AG10803 (cell line): Measurements from ENCODE around the gene ARHGAP33.

ENCODE experiments used
- DNase-seq: peaks from one replicate; pipeline ENCODE4 v3.0.0; 2010; ENCODE audit warnings: low read depth
- H3K4me3 ChIP-seq: 2 replicates; pipeline ENCODE4 v1.5.1; 2011; ENCODE audit warnings: mild to moderate bottlenecking, low read length, control low read depth
- CTCF ChIP-seq: conservative IDR thresholded peaks from 2 replicates; pipeline ENCODE4 v1.5.1; 2011; ENCODE audit warnings: mild to moderate bottlenecking, low read length, control low read depth, inconsistent platforms

The ARHGAP33 gene

DNA sequence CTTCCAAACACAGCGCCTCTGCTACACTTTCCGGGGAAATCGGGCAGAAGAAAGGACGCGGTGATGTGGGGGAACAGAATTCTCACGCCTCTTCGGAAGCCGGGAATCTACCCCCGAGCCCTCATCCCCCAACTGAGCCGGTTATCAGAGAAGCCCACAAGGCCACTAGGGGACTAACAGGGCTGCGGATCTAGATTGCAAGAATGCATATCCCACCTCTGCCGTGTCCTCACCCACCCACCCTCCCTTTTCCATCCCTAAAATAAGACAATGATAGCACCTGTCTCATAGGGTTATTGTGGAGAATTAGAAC, 34.2 kb upstream of the ARHGAP33 start:
- H3K4me3 ChIP-seq = peak overlapping the region; percentile 72
- no peak for DNase-seq
- TF ChIP-seq CTCF = no peak

GRCh38 chr19:35742121-35742724, 33.1 kb upstream of the ARHGAP33 start, which contains the start of gene IGFLR1:
Gene IGFLR1, minus strand, starts transcription at chr19:35742452. Its CDS starts 1,272 bp downstream, at chr19:35741180.
- H3K4me3 ChIP-seq = no peak within 1 kb of the TSS
- TF ChIP-seq CTCF = no peak
- DNase-seq = no peak

GRCh38 chr19:35743640-35744429, 31.5 kb upstream of the ARHGAP33 start:
- TF ChIP-seq CTCF = no peak
- DNase-seq = no peak

GRCh38 chr19:35744430-35745327, 30.7 kb upstream of the ARHGAP33 start:
- DNase-seq = peak; percentile 93
- H3K4me3 ChIP-seq = peak overlapping the region; percentile 89
- TF ChIP-seq CTCF = peak; percentile 52

More at GRCh38 chr19:35743640-35744429, 31.5 kb upstream of the ARHGAP33 start:
- H3K4me3 ChIP-seq = no peak overlapping the region

DNA sequence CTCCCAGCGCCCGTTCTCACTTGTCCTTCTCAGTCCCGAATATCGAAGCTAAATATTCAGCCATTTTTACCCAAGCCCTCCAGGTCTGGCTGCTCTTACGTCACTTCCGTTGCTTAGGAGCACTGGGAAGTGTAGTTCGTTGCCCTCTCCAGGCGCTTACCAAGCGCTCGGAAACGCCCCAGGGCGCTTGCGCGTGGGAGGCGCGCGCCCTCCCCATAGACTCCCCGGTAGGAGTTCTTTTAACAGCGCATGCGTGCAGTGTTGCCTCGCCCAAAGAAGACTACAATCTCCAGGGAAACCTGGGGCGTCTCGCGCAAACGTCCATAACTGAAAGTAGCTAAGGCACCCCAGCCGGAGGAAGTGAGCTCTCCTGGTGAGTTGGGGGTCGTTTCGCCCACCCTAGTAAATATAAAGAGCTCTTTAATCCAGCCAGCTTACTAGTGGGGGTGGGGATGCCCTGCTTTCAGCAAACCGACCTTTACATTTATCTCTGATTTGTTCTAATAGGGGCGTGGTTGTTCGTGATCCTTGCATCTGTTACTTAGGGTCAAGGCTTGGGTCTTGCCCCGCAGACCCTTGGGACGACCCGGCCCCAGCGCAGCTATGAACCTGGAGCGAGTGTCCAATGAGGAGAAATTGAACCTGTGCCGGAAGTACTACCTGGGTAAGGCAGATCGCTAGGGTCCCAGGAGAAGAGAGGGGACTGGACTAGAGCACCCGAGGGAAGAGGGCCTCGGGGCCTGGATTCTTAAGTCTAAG, 29.9 kb upstream of the ARHGAP33 start, which contains the start of the genes PSENEN and U2AF1L4:
TSS of gene PSENEN (plus strand) at position 324 of the 759 bp plus-strand sequence. CDS start at position 604, 280 bp downstream.
TSS of gene U2AF1L4 (minus strand) at position 91 of the 759 bp plus-strand sequence. CDS start at position 64, 27 bp downstream.
- no peak for TF ChIP-seq CTCF
- H3K4me3 ChIP-seq = peak within 1 kb of the TSS; percentile 89
- peak; percentile 99 for DNase-seq

- no peak for DNase-seq
- no peak for TF ChIP-seq CTCF
Observed at GRCh38 chr19:35746087-35746462, 29.3 kb upstream of the ARHGAP33 start.

More at GRCh38 chr19:35746087-35746462, 29.3 kb upstream of the ARHGAP33 start:
- H3K4me3 ChIP-seq = peak overlapping the region; percentile 66
